Thoracic aorta (tissue), 2 donors: Measurements from ENCODE around the gene NDST4. TPM values are rescaled to one million over a fixed set of nuclear protein-coding genes. Genes with fewer than 3 reads are reported as not detected.

Source experiments
- ATAC-seq: fragments of 150-250 bp; one replicate; pipeline ENCODE4 v1.8.0; 2017; ENCODE audit warnings: low read depth; ENCODE audit not compliant: insufficient number of reproducible peaks, low FRiP score
- DNase-seq: peaks from one replicate; pipeline ENCODE4 v3.0.0-alpha.2; 2020; ENCODE audit warnings: low spot score
- H3K27ac ChIP-seq, 2 donors: fragments of 200-600 bp; sonication (generic); 1 replicate in 1 of 2; 2 replicates in 1 of 2; pipeline ENCODE4 v1.5.1; 2016; ENCODE audit warnings: mild to moderate bottlenecking in 2 of 2, moderate library complexity in 2 of 2
- H3K27me3 ChIP-seq: fragments of 200-600 bp; sonication (generic); replicated peaks from 2 replicates; pipeline ENCODE4 v1.6.0; 2016; ENCODE audit warnings: mild to moderate bottlenecking; ENCODE audit not compliant: insufficient read depth
- H3K36me3 ChIP-seq: fragments of 200-600 bp; sonication (generic); one replicate; pipeline ENCODE4 v1.5.1; 2016
- H3K4me1 ChIP-seq, 2 donors: fragments of 200-600 bp; sonication (generic); 1 replicate in 1 of 2; 2 replicates in 1 of 2; pipeline versions ENCODE4 v1.5.1 to v1.6.0; 2016; ENCODE audit warnings: low read depth in 2 of 2, mild to moderate bottlenecking in 1 of 2; ENCODE audit not compliant: control insufficient read depth in 1 of 2
- H3K4me3 ChIP-seq: fragments of 200-600 bp; sonication (generic); 2 replicates; pipeline ENCODE4 v1.5.1; 2016; ENCODE audit warnings: mild to moderate bottlenecking
- H3K9me3 ChIP-seq: fragments of 200-600 bp; sonication (generic); 2 replicates; pipeline ENCODE4 v1.5.1; 2016
- total RNA-seq, 2 donors: library from RNA; depleted of rRNA; stranded (reverse); fragments of >200 nt; gene quantifications; one replicate each; pipeline versions ENCODE4 v1.1.0 to v1.2.3, GENCODE V29; 2016
- TF ChIP-seq, protein P1 (sequence below): fragments of 200-600 bp; sonication (generic); IDR thresholded peaks from one replicate; pipeline ENCODE4 v1.5.1; 2019; ENCODE audit warnings: antibody characterized with exemption

Gene NDST4
- total RNA-seq, 2 donors from 2014 or later = not detected

DNA sequence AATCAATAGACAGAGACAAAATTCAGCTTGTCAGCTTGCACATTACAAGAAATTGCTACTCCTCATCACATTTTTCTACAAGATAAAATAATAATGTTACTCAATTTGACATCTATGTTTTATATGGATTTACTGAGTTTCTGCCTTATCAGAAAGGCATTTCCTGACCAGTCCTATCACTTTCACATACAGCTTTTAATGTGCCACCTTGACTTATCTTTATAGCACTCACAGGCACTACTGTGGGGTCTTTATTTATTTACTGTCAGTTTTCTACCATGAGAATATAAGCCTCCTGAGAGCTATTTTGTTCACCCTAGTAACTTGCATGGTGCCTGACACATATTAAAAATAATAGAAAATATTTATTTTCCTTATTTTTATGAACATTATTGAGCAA, 6.0 kb downstream of the NDST4 start:
- no peak overlapping the region for H3K27ac ChIP-seq
- no peaks in the 10 kb centered on the region for H3K27me3 ChIP-seq
- H3K9me3 ChIP-seq = no peaks in the 10 kb centered on the region
- no peak overlapping the region for H3K4me3 ChIP-seq
- no peaks in the 10 kb centered on the region for H3K36me3 ChIP-seq
- ATAC-seq = no peak
- no peaks in the 10 kb centered on the region for H3K4me1 ChIP-seq
- DNase-seq = no peak
- TF ChIP-seq, protein P1, sequence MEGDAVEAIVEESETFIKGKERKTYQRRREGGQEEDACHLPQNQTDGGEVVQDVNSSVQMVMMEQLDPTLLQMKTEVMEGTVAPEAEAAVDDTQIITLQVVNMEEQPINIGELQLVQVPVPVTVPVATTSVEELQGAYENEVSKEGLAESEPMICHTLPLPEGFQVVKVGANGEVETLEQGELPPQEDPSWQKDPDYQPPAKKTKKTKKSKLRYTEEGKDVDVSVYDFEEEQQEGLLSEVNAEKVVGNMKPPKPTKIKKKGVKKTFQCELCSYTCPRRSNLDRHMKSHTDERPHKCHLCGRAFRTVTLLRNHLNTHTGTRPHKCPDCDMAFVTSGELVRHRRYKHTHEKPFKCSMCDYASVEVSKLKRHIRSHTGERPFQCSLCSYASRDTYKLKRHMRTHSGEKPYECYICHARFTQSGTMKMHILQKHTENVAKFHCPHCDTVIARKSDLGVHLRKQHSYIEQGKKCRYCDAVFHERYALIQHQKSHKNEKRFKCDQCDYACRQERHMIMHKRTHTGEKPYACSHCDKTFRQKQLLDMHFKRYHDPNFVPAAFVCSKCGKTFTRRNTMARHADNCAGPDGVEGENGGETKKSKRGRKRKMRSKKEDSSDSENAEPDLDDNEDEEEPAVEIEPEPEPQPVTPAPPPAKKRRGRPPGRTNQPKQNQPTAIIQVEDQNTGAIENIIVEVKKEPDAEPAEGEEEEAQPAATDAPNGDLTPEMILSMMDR = no peak

DNA sequence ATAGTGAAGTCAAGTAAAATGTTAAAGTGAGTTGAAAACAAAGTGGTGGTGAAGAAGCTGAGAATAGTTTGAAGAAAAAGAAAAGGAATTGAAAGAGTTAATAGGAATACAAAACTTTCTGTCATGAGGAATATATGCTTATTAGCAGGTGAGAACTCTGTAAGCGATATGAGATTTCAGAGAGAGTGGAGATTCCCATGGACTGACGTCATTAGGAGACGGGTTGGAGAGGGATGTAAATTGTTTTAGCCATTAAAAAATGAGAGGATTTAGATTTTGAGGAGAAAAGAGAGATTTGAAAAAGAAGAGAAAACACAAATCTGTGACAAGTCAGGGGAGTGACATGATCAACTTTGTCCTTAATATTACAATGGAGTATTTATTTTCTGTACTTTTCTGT, 11.7 kb downstream of the NDST4 start:
- no peaks in the 10 kb centered on the region for H3K36me3 ChIP-seq
- no peaks in the 10 kb centered on the region for H3K4me1 ChIP-seq
- TF ChIP-seq, protein P1 = no peak
- no peaks in the 10 kb centered on the region for H3K9me3 ChIP-seq
- H3K27ac ChIP-seq = no peak overlapping the region
- DNase-seq (no peak), ATAC-seq (no peak)
- no peaks in the 10 kb centered on the region for H3K27me3 ChIP-seq
- no peak overlapping the region for H3K4me3 ChIP-seq

DNA sequence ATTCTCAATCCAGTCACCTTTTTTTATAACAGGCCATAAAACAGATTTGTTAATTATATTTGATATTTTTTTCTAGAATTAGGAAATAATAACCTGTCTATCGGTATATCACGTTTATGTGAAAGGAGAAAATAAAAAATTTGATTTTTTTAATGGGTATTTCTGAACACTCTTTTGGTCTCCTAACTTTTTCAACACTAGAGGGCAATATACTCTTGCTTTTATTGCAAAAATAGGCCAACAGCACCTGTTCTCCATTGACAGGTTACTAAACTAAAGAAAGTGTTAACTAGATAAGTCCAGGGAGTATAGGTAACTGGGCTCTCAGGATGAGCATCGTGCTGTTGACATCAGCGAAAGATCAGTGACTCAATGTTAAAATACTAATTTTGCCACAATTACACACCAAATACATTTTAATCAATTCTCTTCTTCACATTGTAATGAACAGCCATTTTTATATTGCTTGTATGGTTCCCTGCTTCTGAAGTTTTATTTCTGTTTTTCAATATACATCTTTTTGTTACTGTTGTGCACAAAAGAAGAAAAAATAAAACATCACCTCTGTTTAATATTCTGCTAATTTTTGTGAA, 22.8 kb downstream of the NDST4 start:
- TF ChIP-seq, protein P1 = peak; percentile 24
- Histone ChIP-seq H3K27ac (no peak overlapping the region), H3K27me3 (no peaks in the 10 kb centered on the region), H3K4me1 (no peaks in the 10 kb centered on the region), H3K4me3 (no peak overlapping the region), H3K9me3 (no peaks in the 10 kb centered on the region), H3K36me3 (no peaks in the 10 kb centered on the region)
- DNase-seq (no peak), ATAC-seq (no peak)

DNA sequence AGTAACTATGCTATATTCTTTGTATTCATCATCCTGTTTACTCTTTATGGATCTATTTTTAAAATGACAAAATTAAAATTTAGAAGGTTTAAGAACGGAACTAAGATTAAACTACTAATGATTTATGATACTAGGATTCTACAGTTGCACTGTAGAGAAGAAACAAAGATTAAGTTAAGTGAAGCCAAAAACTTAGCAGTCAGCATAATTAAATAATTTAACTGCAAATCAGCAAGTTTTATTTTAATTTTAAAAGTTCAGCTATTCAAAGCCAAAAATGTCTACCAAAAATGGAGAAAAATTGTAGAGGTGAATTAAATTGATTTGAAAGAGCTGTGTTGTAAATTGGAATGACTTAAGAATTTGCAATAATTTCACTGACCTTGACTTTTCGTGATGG, 30.8 kb downstream of the NDST4 start:
- no peak for ATAC-seq
- Histone ChIP-seq H3K36me3 (no peaks in the 10 kb centered on the region), H3K9me3 (no peaks in the 10 kb centered on the region), H3K4me3 (no peak overlapping the region), H3K27ac (no peak overlapping the region), H3K4me1 (no peaks in the 10 kb centered on the region), H3K27me3 (no peaks in the 10 kb centered on the region)
- DNase-seq = no peak
- TF ChIP-seq, protein P1 = no peak

DNA sequence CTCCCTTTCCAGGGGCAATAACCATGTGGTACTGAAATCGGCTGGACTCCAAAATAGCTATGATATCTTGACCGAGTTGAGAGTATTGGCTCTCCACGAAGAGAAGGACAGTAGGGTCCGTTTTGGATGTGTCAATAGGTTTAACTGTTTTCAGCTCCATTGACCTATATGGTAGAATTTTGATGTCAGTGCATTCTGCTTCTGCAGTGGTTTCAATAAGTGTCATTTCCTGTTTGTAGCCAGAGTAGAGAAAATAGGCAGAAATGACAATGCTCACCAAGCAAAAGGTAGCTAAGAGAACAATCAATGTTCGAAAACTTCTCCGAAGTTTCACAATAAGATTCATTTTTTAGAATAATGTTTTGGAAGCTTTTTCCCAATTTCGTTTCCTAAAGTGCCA, 36.7 kb downstream of the NDST4 start:
- H3K4me3 ChIP-seq = no peak overlapping the region
- DNase-seq (no peak), ATAC-seq (no peak)
- H3K9me3 ChIP-seq = no peaks in the 10 kb centered on the region
- no peaks in the 10 kb centered on the region for H3K36me3 ChIP-seq
- H3K4me1 ChIP-seq = no peaks in the 10 kb centered on the region
- TF ChIP-seq, protein P1 = no peak
- H3K27me3 ChIP-seq = no peaks in the 10 kb centered on the region
- H3K27ac ChIP-seq = no peak overlapping the region
